ENCODE measurements around the gene SOHLH1.

The SOHLH1 gene

GRCh38 chr9:135650408-135650807 lies 48.9 kb downstream of the SOHLH1 start:
- Histone ChIP-seq H3K4me3 (ENCODE audit: low read length) (no peak overlapping the region), H3K4me2 (ENCODE audit: low read length) (no peak overlapping the region), H4K20me1 (ENCODE audit: control insufficient read depth, insufficient read depth, low read depth, low read length) (no peaks in the 10 kb centered on the region), H3K9me2 (replicated peaks; ENCODE audit: control insufficient read depth, low read length) (no peaks in the 10 kb centered on the region), H3K9me3 (ENCODE audit: control insufficient read depth, insufficient read depth, low read length) (peaks cover 27% of the 10 kb centered on the region), H3K4me1 (ENCODE audit: control insufficient read depth, low read length) (no peaks in the 10 kb centered on the region), H3K36me3 (ENCODE audit: control insufficient read depth, low read length) (no peaks in the 10 kb centered on the region), H3F3A (ENCODE audit: control insufficient read depth, insufficient read depth) (no peaks in the 10 kb centered on the region), H3K27me3 (ENCODE audit: control insufficient read depth, low read length) (no peaks in the 10 kb centered on the region), H3K27ac (ENCODE audit: low read depth, low read length) (no peak overlapping the region), H3K79me2 (ENCODE audit: control insufficient read depth, low read length) (no peaks in the 10 kb centered on the region)
- no peak for TF ChIP-seq EZH2phosphoT487 (IDR thresholded peaks at IDR 0.05; ENCODE audit: borderline replicate concordance, low read length)
- no peak for TF ChIP-seq CTCF (IDR thresholded peaks at IDR 0.05; ENCODE audit: low read depth, low read length, poor library complexity, severe bottlenecking)

GRCh38 chr9:135649508-135649907 lies 49.8 kb downstream of the SOHLH1 start:
- Histone ChIP-seq H3K36me3 (ENCODE audit: control insufficient read depth, low read length) (no peaks in the 10 kb centered on the region), H3K9me2 (replicated peaks; ENCODE audit: control insufficient read depth, low read length) (no peaks in the 10 kb centered on the region), H3K9me3 (ENCODE audit: control insufficient read depth, insufficient read depth, low read length) (peaks cover 30% of the 10 kb centered on the region), H3K79me2 (ENCODE audit: control insufficient read depth, low read length) (no peaks in the 10 kb centered on the region), H3K4me1 (ENCODE audit: control insufficient read depth, low read length) (no peaks in the 10 kb centered on the region), H3K27me3 (ENCODE audit: control insufficient read depth, low read length) (no peaks in the 10 kb centered on the region), H3F3A (ENCODE audit: control insufficient read depth, insufficient read depth) (no peaks in the 10 kb centered on the region), H3K4me3 (ENCODE audit: low read length) (no peak overlapping the region), H3K27ac (ENCODE audit: low read depth, low read length) (no peak overlapping the region), H3K4me2 (ENCODE audit: low read length) (no peak overlapping the region), H4K20me1 (ENCODE audit: control insufficient read depth, insufficient read depth, low read depth, low read length) (no peaks in the 10 kb centered on the region)
- no peak for TF ChIP-seq CTCF (IDR thresholded peaks at IDR 0.05; ENCODE audit: low read depth, low read length, poor library complexity, severe bottlenecking)
- no peak for TF ChIP-seq EZH2phosphoT487 (IDR thresholded peaks at IDR 0.05; ENCODE audit: borderline replicate concordance, low read length)

GRCh38 chr9:135648494-135649410 lies 50.5 kb downstream of the SOHLH1 start:
- Histone ChIP-seq H3K4me2 (ENCODE audit: low read length) (no peak overlapping the region), H3K4me1 (ENCODE audit: control insufficient read depth, low read length) (no peaks in the 10 kb centered on the region), H4K20me1 (ENCODE audit: control insufficient read depth, insufficient read depth, low read depth, low read length) (no peaks in the 10 kb centered on the region), H3F3A (ENCODE audit: control insufficient read depth, insufficient read depth) (no peaks in the 10 kb centered on the region), H3K27ac (ENCODE audit: low read depth, low read length) (no peak overlapping the region), H3K9me3 (ENCODE audit: control insufficient read depth, insufficient read depth, low read length) (peaks cover 30% of the 10 kb centered on the region), H3K79me2 (ENCODE audit: control insufficient read depth, low read length) (no peaks in the 10 kb centered on the region), H3K27me3 (ENCODE audit: control insufficient read depth, low read length) (no peaks in the 10 kb centered on the region), H3K9me2 (replicated peaks; ENCODE audit: control insufficient read depth, low read length) (no peaks in the 10 kb centered on the region), H3K4me3 (ENCODE audit: low read length) (no peak overlapping the region), H3K36me3 (ENCODE audit: control insufficient read depth, low read length) (no peaks in the 10 kb centered on the region)
- TF ChIP-seq CTCF (IDR thresholded peaks at IDR 0.05; ENCODE audit: low read depth, low read length, poor library complexity, severe bottlenecking), result no peak
- TF ChIP-seq EZH2phosphoT487 (IDR thresholded peaks at IDR 0.05; ENCODE audit: borderline replicate concordance, low read length), result no peak

Measured in DOHH2 (cell line).